HCEC 1CT (cell line): ENCODE results near the gene NKTR.

ENCODE experiments used
- DNase-seq: peaks from one replicate; pipeline ENCODE4 v3.0.0-alpha.2; 2017

Gene NKTR

GRCh38 chr3:42697289-42698051 lies 97.0 kb downstream of the NKTR start:
- no peak for DNase-seq
